Stimulated activated CD8-positive, alpha-beta memory T cell treated with anti-CD3 and anti-CD28 coated beads, Interleukin-15, amount 100 ng/mL, for 24 hours (primary cell): ENCODE data around the gene CDK17.

ENCODE experiments used
- DNase-seq: peaks from one replicate; pipeline ENCODE4 v3.0.0-alpha.2; 2020; ENCODE audit warnings: low read depth

CDK17 gene

GRCh38 chr12:96261557-96261956, 138.7 kb downstream of the CDK17 start:
- DNase-seq: no peak

- no peak for DNase-seq
These were observed 139.6 kb downstream of the CDK17 start for GRCh38 chr12:96260644-96261043.

DNA sequence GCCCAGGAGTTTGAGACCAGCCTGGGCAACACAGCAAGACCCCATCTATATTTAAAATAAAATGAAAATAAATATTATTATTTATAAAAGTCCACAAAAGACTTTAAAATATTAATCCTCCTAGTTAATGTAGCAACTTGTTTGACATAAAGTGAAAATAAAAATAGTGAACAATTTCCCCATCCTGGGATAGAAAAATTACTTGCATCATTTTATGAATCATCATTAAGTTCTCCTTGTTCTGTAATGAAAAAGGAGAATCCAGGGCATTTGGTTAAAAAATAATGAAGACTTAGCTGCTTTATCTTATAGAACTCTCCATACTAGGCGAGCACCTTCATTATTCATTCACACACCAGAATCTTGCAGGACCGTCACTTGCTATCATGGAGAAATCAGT, 140.0 kb downstream of the CDK17 start:
- no peak for DNase-seq

- no peak for DNase-seq
These were observed 141.9 kb downstream of the CDK17 start for GRCh38 chr12:96258104-96258961.

GRCh38 chr12:96257550-96258103, 142.6 kb downstream of the CDK17 start:
- no peak for DNase-seq

- DNase-seq: no peak
These were observed 143.4 kb downstream of the CDK17 start for GRCh38 chr12:96256672-96257361.

- DNase-seq: no peak
These were observed 145.2 kb downstream of the CDK17 start for GRCh38 chr12:96255077-96255476.

DNA sequence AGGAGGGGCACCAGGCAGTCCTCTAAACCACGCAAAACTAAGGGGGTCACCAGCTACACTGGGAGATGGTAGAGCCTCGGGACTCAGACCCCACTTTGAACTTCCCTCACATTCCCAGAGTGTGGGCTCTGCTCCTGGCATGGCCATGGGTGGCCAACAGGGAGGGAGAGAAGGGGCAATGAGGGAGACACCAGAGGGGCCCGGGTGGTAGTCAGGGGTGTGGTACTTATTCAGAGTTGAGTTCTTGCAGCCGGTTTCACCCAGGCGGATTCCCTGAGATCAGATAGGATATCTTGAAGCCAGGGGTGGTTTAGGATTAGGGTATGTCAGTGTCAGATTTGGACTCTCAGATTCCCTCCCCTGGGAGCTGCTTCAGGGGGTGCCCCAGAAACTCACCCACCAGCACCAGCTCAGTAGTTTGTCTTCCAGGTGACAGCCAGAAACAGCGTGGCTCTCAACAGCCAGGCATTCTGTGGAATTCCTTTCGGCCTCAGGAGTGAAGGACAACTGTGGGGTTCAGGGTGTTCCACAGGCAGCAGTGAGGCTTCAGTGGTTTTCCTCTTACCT, 150.0 kb downstream of the CDK17 start:
- DNase-seq: no peak

GRCh38 chr12:96249196-96250118, 150.8 kb downstream of the CDK17 start:
- DNase-seq: no peak

DNA sequence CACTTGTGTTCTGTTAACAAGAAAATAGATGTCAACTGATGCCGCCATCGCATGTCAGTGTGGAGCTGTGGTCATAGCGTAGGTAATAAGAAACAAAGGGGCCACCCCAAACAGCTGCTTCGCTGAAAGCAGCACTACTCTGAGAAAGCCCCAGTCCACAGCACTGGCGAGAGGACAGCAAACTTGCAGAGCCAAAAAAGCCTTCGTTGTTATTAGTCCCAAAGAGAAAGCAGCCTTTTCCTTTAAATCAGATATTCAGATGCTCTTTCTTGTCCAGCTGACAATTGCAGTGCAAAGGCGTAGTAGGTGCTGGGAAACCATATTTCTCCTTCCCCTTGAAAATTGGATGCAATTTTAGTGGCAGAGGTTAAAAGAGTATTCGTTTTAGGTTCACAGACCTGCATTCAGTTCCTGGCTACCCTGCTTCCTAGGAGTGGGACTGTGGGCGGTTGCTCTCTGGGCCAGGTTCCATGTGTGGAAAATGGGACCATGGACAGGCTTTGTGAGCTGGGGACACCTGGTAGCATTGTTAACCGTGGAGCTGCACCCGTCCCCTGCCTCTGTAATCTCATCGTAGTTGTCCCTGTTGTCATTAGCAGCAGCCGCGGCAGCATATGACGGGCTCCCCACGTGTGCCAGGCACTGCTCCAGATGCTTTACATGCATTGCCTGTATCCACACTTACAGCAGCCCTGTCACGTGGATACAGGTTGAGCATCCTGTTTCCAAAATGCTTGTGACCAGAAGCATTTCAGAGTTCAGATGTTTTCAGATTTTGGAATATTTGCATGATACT, 151.9 kb downstream of the CDK17 start:
- DNase-seq: no peak

GRCh38 chr12:96247563-96247962, 152.7 kb downstream of the CDK17 start:
- no peak for DNase-seq

DNA sequence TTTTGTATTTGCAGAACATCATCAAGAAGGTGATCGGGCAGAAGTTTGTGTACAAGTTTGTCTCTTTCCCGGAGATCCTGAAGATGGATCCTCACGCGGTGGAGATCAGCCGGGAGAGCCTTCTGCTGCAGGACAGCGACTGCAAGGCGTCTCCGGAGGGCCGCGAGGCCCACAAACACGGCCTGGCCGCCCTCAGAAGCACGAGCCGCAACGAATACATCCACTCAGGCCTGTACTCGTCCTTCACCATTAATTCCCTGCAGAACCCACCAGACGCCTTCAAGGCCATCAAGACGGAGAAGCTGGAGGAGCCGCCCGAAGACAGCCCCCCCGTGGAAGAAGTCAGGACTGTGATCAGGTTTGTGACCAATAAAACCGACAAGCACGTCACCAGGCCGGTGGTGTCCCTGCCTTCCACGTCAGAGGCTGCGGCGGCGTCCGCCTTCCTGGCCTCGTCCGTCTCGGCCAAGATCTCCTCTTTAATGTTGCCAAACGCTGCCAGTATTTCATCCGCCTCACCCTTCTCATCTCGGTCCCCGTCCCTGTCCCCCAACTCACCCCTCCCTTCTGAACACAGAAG, 153.2 kb downstream of the CDK17 start:
- no peak for DNase-seq

- DNase-seq: no peak
These were observed 155.4 kb downstream of the CDK17 start for GRCh38 chr12:96244826-96245225.

DNA sequence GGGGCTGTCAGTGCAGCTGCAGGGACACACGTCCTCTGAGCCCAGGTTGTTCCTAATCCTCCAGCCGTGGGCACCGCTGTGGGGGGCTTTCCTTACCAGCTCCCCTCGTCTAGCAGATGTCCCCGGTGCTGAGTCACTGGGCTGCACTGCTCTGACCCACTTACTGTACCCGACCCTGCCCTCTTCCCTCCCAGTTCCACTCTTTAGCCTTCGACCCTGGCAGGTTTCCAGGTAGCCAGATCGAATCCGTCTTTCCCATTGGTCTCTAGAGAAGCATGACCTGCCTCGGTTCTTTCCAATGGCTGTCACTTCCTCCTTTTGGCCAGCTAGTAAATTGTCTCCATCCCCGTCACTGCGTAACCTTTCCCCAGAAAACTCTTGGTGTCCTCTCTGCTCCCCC, 157.6 kb downstream of the CDK17 start:
- DNase-seq: no peak

DNA sequence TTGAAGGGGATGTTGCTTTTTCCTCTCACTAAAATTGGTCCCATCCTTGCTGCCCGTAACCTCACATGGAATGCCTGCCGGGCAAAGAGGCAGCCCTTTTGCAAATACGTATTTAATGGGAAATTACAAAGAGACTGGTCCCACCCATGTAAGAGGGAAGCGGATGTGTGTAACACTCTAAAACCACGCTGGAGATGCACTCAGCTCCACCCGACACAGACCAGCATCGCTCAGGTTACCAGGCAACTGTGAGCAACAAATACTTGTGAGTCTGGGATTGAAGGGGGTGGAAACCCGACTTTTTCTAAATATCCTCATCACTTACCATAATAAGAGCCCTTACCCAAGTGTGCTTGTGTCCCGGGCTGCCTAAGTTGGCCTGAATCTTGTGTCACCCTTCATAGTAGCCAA, 158.4 kb downstream of the CDK17 start:
- peak; percentile 19 for DNase-seq

GRCh38 chr12:96241431-96241830, 158.8 kb downstream of the CDK17 start:
- no peak for DNase-seq

DNA sequence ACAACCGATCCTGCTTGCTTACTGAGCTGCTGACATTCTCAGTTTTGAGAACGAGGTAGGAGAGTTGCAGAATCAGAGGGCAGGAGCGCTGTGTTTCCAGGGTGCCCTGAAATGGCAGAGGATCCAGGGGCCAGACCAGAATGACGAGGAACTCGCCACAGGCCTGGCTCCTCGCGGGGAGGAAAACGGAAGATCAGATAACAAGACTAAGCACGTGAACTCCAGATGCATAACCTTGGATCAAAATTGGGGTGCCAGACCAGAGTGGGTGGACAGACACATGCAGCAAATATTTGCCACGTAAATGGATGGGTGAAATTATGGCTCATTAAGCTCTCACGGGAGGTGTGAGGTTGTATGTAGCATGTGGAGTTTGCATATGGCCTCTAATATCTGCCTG, 159.6 kb downstream of the CDK17 start:
- no peak for DNase-seq

DNA sequence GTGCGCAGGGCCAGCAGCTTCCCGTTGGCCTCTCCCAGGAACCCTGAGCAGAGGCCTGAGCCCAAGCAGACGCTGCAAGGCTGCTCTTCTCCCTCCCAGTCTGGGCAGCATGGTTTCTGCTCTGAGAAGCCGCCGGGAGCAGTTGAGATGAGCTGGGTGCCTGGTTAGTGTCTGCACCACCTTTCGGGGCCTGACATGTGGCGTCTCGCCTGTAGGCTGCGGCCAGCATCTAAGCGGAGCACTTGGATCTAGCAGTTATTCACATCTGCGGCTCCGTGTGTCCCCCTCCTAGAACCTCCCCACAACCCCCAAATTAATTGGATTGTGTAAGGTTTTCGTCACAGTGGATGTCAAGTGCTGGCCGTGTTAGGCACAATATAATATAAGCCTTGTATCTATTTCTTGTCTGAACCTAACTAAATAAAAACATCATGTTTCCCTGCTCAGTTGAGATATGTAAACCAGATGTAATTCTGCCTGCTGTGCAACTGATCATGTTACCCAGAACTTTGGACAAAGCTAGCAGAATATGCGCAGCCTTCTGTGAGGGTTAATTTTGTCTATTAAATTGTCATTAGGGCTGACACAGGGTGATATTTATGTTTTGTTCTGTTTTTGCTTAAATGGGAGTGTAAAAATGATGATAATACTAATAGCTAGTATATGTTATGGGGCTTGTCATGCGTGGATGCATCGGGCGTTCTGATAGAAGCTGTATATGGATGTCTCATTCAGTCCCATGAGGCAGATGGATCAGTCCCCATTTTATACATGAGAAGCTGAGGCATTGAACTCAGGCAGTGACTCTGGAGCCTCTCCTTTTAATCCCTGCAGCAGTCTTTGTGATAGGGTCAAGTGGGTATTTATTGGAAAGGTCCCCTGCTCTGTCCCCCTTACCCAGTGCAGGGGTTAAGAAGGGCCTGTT, 160.3 kb downstream of the CDK17 start:
- DNase-seq: no peak

DNA sequence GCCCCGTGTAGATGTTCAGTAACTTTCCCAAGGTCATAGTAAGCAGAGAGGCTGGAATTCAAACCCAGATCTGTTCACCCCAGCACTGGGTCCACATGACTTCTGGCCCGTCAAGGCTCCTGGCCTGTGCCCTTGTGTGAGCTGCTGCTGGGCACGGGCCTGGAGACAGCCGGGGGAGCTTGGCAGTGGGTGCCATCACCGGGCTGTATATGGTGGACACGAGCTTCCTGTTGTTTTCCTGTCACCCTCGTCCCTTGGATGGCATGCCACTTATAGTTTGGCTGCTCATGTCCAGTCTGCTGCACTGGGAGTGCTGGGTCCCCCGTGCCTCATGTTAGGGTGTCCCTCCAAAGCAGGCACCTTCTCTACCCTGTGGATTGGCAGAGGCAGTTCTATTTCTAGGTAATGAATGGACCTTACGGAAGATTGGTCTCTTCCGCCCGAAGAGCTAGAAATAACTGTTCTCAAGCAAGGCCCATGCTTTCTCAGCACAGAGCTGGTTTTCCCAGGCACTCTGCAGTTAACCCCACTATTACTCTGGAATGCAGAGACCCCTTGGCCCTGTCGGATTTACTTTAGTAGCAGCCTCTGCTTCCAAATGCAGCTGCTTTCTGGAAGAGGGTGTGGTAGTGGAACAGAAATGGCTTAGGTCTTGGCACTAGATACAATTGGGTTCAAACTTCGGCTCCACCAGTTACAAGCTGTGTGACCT, 161.7 kb downstream of the CDK17 start:
- no peak for DNase-seq
